ENCODE results near the gene MED15. TPM values are rescaled to one million over a fixed set of nuclear protein-coding genes. Genes with fewer than 3 reads are reported as not detected.

MED15 gene
- total RNA-seq, 1 experiment from 2014 or later = 17.2 TPM

GRCh38 chr22:20569059-20570058 lies 61.9 kb downstream of the MED15 start:
- H3K27me3 ChIP-seq = no peaks in the 10 kb centered on the region

DNA sequence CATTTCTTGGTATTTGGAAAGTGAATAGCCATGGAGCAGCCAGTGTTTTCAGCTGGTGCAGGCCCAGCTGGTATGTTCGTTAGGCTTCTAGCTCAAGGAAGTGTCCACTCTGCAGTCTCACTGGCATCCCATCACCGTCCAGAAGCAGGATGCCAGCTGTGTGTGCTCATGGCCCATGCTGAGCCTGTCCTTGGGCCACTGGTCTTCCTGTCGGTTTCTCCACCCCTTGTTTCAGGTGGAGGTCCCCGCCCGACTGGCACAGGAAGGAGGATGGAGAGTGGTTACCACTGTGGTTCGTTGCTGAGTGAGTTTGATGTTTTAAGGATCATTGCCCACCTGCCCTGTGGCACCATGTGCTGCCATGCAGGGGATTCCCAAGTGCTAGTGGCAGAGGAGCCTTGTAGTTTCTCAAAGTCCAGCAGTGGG lies 63.7 kb downstream of the MED15 start:
- Histone ChIP-seq H3K36me3 (peaks cover 90% of the 10 kb centered on the region), H3K4me3 (no peak overlapping the region)

More at GRCh38 chr22:20569059-20570058, 61.9 kb downstream of the MED15 start:
- H3K4me3 ChIP-seq = no peak overlapping the region
- H3K9me3 ChIP-seq = no peaks in the 10 kb centered on the region
- DNase-seq = peak; percentile 84
- H3K36me3 ChIP-seq = peaks cover 90% of the 10 kb centered on the region

DNA sequence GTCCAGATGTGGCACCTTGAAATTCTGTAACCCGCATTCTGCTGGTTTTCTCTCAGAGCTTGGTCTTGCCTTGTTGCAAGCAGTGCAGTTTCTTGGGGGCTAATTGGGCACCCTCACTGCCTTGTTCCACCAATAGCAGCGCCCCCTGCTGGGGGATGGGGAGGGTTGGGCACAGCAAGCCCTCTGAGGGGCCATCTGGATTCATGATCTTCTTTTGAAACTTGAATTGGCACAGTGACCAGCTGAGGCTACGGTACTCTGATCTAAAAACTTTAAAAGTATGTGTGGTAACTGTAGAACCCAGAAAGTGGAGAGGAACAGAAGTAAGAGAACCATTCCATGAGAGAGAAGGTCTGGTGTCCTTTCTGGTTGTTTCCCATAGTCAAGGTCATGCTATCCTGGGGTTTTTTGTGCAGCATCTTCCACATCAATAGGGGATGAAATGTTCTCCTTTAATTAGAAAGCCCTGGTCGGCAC lies 64.2 kb downstream of the MED15 start:
- Histone ChIP-seq H3K36me3 (peaks cover 90% of the 10 kb centered on the region), H3K9me3 (no peaks in the 10 kb centered on the region), H3K4me3 (no peak overlapping the region), H3K27me3 (no peaks in the 10 kb centered on the region)
- no peak for DNase-seq

More for the DNA sequence above, 63.7 kb downstream of the MED15 start:
- no peaks in the 10 kb centered on the region for H3K27me3 ChIP-seq
- no peaks in the 10 kb centered on the region for H3K9me3 ChIP-seq
- DNase-seq = no peak

GRCh38 chr22:20572132-20572802 lies 64.9 kb downstream of the MED15 start:
- no peaks in the 10 kb centered on the region for H3K9me3 ChIP-seq
- no peak for DNase-seq
- peaks cover 90% of the 10 kb centered on the region for H3K36me3 ChIP-seq
- H3K27me3 ChIP-seq = no peaks in the 10 kb centered on the region
- no peak overlapping the region for H3K4me3 ChIP-seq

DNA sequence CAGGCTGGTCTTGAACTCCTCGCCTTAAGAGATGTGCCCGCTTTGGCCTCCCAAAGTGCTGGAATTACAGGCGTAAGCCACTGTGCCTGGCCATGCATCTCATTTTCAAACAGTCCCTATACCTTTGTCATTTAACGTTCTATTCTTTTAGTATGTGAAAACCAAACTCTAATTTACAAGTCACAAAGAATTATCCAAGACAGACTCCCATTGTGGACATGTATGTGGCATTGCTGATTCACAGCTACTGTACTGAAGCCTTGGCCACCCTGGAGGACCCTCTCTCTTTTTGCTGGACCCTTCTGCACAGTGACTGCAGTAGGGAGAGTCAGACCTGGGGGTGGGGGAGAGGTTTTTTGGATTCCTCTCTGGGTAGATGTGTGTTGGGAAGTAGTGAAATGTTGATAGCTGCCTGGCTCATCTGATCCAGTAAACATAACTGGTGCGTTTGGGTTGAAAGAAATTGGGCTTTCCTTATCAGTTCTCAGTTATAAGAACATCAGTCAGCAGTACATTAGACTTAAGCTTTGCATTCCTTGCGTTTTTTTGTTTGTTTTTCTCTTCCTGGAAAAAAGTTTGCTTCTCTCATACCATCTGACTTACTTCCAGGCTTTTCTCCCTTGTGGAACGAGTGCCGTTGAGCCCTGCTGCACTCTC lies 65.9 kb downstream of the MED15 start:
- DNase-seq = no peak

GRCh38 chr22:20573833-20574615 lies 66.6 kb downstream of the MED15 start:
- Histone ChIP-seq H3K36me3 (peaks cover 84% of the 10 kb centered on the region), H3K27me3 (no peaks in the 10 kb centered on the region)

More for the DNA sequence above, 65.9 kb downstream of the MED15 start:
- Histone ChIP-seq H3K27me3 (no peaks in the 10 kb centered on the region), H3K4me3 (no peak overlapping the region), H3K36me3 (peaks cover 85% of the 10 kb centered on the region), H3K9me3 (no peaks in the 10 kb centered on the region)

GRCh38 chr22:20574920-20575353 lies 67.5 kb downstream of the MED15 start:
- H3K9me3 ChIP-seq = no peaks in the 10 kb centered on the region
- H3K27me3 ChIP-seq = no peaks in the 10 kb centered on the region
- DNase-seq = no peak
- H3K36me3 ChIP-seq = peaks cover 80% of the 10 kb centered on the region
- no peak overlapping the region for H3K4me3 ChIP-seq

More at GRCh38 chr22:20573833-20574615, 66.6 kb downstream of the MED15 start:
- H3K4me3 ChIP-seq = no peak overlapping the region
- no peaks in the 10 kb centered on the region for H3K9me3 ChIP-seq
- no peak for DNase-seq

DNA sequence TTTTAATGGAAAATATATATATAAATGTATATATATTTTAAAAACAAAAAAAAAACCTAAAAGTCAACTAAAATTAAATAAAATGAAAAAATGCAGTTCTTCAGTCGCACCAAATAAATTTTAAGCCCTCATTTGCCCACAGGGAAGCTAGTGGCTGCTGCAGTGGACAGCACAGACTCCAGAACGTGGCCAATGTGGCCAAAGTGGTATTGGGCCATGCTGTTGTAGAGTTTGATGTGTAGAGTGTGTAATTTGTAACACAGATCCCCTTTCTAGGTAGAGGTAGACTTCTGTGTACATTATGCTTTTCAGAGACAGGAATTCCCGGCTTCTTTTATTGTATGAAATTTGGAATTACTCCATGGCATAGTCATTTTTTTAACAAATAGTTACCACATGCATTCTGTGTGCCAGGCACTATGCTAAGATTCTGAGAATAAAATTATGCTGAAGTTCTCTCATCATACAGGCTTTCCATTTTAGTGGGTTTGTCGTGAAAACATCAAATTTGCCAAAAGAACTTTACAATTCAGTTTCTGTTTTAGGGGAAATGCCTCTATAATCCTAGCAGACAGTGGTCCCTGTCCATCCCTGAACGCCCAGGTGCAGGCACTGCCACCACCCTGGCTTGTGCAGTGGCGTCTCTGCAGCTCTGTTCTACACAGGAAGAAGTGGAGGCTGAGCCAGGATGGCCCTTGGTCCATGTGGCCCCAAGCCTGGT lies 68.5 kb downstream of the MED15 start:
- Histone ChIP-seq H3K27me3 (no peaks in the 10 kb centered on the region), H3K36me3 (peaks cover 81% of the 10 kb centered on the region), H3K4me3 (no peak overlapping the region), H3K9me3 (no peaks in the 10 kb centered on the region)
- no peak for DNase-seq

GRCh38 chr22:20576445-20576816 lies 69.0 kb downstream of the MED15 start:
- Histone ChIP-seq H3K4me3 (no peak overlapping the region), H3K27me3 (no peaks in the 10 kb centered on the region), H3K36me3 (peaks cover 76% of the 10 kb centered on the region), H3K9me3 (no peaks in the 10 kb centered on the region)
- no peak for DNase-seq

- no peak for DNase-seq
- Histone ChIP-seq H3K4me3 (no peak overlapping the region), H3K36me3 (peaks cover 70% of the 10 kb centered on the region), H3K27me3 (no peaks in the 10 kb centered on the region), H3K9me3 (no peaks in the 10 kb centered on the region)
Measured at GRCh38 chr22:20577045-20577444, 69.6 kb downstream of the MED15 start.

DNA sequence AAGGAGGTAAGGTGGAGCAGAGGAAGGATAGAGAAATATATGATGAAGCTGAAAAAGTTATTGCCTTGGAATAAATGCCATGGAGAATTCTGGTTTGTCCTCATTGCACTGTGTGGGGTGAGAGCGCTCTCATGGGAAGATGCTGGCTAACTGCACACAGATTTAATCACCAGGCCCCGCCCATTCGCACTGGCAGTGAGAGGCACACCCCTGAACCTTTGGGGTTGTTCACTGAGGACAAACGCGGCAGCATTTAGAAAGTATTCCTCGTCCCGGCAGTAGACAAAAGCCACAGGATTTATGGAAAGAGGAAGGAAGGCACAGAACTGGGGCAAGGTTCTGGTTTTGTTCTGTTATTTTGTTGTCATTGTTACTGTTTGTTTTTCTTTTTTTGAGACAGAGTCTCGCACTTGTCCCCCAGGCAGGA lies 70.2 kb downstream of the MED15 start:
- H3K36me3 ChIP-seq = peaks cover 65% of the 10 kb centered on the region
- no peak for DNase-seq
- no peak overlapping the region for H3K4me3 ChIP-seq
- no peaks in the 10 kb centered on the region for H3K9me3 ChIP-seq
- no peaks in the 10 kb centered on the region for H3K27me3 ChIP-seq

GRCh38 chr22:20578192-20578591 lies 70.8 kb downstream of the MED15 start:
- H3K4me3 ChIP-seq = no peak overlapping the region
- no peak for DNase-seq
- H3K9me3 ChIP-seq = no peaks in the 10 kb centered on the region
- H3K36me3 ChIP-seq = peaks cover 64% of the 10 kb centered on the region
- H3K27me3 ChIP-seq = no peaks in the 10 kb centered on the region

DNA sequence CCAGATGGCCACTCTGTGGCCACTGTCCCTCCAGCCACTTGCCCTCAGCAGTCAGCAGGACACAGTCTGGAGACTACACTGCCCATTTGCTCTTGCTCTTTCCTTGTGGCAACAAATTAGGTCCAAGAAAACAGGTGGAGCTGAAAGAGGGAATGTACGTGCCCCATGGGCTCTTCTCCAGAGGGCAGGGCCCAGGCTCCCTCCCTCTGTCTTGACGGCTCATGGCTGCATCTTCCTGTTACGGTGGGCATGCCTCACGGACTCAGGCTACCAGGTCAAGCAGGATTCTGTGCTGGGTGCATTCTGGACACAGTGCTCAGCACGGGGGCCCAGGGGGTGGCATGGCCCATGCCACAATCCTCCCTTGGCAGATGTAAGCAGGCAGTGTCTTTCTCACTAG lies 71.3 kb downstream of the MED15 start:
- peaks cover 64% of the 10 kb centered on the region for H3K36me3 ChIP-seq

GRCh38 chr22:20579273-20580120 lies 72.1 kb downstream of the MED15 start:
- no peaks in the 10 kb centered on the region for H3K9me3 ChIP-seq
- H3K27me3 ChIP-seq = no peaks in the 10 kb centered on the region
- peaks cover 65% of the 10 kb centered on the region for H3K36me3 ChIP-seq
- no peak overlapping the region for H3K4me3 ChIP-seq
- DNase-seq = no peak

More for the DNA sequence above, 71.3 kb downstream of the MED15 start:
- H3K4me3 ChIP-seq = no peak overlapping the region
- H3K9me3 ChIP-seq = no peaks in the 10 kb centered on the region
- no peaks in the 10 kb centered on the region for H3K27me3 ChIP-seq
- DNase-seq = no peak

GRCh38 chr22:20580179-20580578 lies 72.8 kb downstream of the MED15 start:
- no peak for DNase-seq
- Histone ChIP-seq H3K4me3 (no peak overlapping the region), H3K27me3 (no peaks in the 10 kb centered on the region), H3K36me3 (peaks cover 65% of the 10 kb centered on the region), H3K9me3 (no peaks in the 10 kb centered on the region)
